ENCODE results near the gene ADAMTS9. TPM values are rescaled to one million over a fixed set of nuclear protein-coding genes. Genes with fewer than 3 reads are reported as not detected.

ADAMTS9 gene
- total RNA-seq, 1 experiment from 2014 or later = 0.46 TPM

DNA sequence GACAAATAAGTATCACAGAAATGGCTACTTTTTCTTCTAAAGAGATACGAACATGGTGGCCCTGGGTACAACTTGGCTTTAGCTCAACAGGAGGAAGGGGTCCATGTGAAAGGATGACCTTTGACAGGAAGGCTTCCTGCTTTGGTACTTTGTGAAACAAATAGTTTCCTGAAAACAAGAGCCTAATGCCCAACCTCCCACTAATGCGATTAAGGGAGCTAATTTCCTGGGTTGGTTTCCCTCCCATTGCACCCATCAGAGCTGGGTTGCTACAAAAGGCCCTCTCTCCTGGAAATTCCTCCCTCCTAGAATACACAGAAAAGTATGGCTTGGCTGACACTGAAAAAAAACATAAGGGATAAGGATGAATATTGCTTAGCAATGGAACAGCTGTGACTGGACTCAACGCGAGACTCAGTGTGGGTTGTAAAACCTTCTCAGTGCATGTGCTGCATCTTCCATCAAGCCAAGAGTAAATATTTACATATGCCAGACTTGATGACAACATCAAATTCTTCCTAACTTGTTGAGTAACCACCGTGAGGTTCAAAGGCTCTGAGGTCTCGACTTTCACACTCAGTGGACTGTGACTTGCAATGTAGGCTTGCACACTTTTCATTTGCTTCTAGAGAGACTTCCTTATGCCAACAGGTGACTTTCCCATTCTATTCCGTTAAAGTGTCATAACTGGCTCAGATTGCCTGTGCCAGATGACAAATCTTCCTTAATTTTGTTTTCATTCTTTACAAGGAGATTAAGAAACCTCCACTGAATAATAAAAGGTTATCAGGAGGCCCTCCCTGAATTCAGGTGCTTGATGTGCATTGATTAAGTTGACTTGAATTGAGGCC is 60.1 kb downstream of the ADAMTS9 start:
- H3K4me3 Mint-ChIP-seq = no peak overlapping the region
- H3K36me3 Mint-ChIP-seq (ENCODE audit: insufficient read depth in 1 of 3, low read depth in 3 of 3) = no peaks in the 10 kb centered on the region

More for the DNA sequence above, 60.1 kb downstream of the ADAMTS9 start:
- Histone ChIP-seq H2BK12ac (ENCODE audit: insufficient read length, low read depth, low read length) (no peak overlapping the region), H3K79me2 (ENCODE audit: insufficient read depth, low read length) (no peaks in the 10 kb centered on the region), H3K18ac (ENCODE audit: insufficient read length, low read depth, low read length) (no peak overlapping the region), H3K9ac (ENCODE audit: extremely low read depth, insufficient read length, low read length) (no peak overlapping the region), H3K23me2 (ENCODE audit: insufficient read length, low read depth, low read length, poor library complexity, severe bottlenecking) (no peaks in the 10 kb centered on the region), H2BK15ac (ENCODE audit: low read depth, low read length) (no peak overlapping the region), H3K56ac (ENCODE audit: insufficient read length, low read depth, low read length) (no peak overlapping the region), H3K4ac (ENCODE audit: low read depth, low read length) (no peak overlapping the region), H4K5ac (ENCODE audit: insufficient read length, low read depth, low read length) (no peak overlapping the region), H3K4me1 (ENCODE audit: insufficient read depth, low read length) (peaks cover 6% of the 10 kb centered on the region; the same call in 1 of the 2 replicates), H3K27me3 (ENCODE audit: insufficient read depth, low read length) (no peaks in the 10 kb centered on the region), H3T11ph (ENCODE audit: low read length) (no peak overlapping the region), H3K79me1 (ENCODE audit: insufficient read depth, low read depth, low read length, poor library complexity, severe bottlenecking) (no peaks in the 10 kb centered on the region), H2AFZ (ENCODE audit: low read length) (no peak overlapping the region), H2BK5ac (ENCODE audit: insufficient read length, low read length) (no peak overlapping the region), H3K4me2 (ENCODE audit: insufficient read depth, insufficient read length, low read length) (no peak overlapping the region), H3K9me3 (ENCODE audit: control insufficient read depth, low read depth, low read length) (no peaks in the 10 kb centered on the region), H4K8ac (replicated peaks; ENCODE audit: insufficient read length, low read depth, low read length) (no peak overlapping the region), H3K23ac (ENCODE audit: insufficient read length, low read depth, low read length) (no peak overlapping the region), H4K20me1 (ENCODE audit: control insufficient read depth, insufficient read depth, insufficient read length) (no peaks in the 10 kb centered on the region), H2BK120ac (ENCODE audit: low read depth, low read length, poor library complexity, severe bottlenecking) (no peak overlapping the region), H3K14ac (ENCODE audit: insufficient read depth, low read length) (no peak overlapping the region), H4K91ac (ENCODE audit: insufficient read length, low read depth, low read length) (no peak overlapping the region), H2BK20ac (ENCODE audit: low read depth, low read length, poor library complexity, severe bottlenecking) (no peak overlapping the region), H2AK5ac (ENCODE audit: insufficient read length, low read length) (no peak overlapping the region), H3K27ac (ENCODE audit: insufficient read length, low read depth, low read length) (no peak overlapping the region)
- H3K4me1 Mint-ChIP-seq = peaks cover 11 to 16% of the 10 kb centered on the region in 2 experiments
- WGBS (ENCODE audit: extremely low coverage, insufficient read length, low lambda C conversion rate) = no CpG with 5 or more reads among the region's 7 CpGs
- DNase-seq = no peak
- no peak overlapping the region for H3K27ac Mint-ChIP-seq
- no peaks in the 10 kb centered on the region; the same call in 1 of the 2 replicates for H3K27me3 Mint-ChIP-seq (ENCODE audit: low read depth)
- no peaks in the 10 kb centered on the region for H3K9me3 Mint-ChIP-seq
- TF ChIP-seq, protein P1, sequence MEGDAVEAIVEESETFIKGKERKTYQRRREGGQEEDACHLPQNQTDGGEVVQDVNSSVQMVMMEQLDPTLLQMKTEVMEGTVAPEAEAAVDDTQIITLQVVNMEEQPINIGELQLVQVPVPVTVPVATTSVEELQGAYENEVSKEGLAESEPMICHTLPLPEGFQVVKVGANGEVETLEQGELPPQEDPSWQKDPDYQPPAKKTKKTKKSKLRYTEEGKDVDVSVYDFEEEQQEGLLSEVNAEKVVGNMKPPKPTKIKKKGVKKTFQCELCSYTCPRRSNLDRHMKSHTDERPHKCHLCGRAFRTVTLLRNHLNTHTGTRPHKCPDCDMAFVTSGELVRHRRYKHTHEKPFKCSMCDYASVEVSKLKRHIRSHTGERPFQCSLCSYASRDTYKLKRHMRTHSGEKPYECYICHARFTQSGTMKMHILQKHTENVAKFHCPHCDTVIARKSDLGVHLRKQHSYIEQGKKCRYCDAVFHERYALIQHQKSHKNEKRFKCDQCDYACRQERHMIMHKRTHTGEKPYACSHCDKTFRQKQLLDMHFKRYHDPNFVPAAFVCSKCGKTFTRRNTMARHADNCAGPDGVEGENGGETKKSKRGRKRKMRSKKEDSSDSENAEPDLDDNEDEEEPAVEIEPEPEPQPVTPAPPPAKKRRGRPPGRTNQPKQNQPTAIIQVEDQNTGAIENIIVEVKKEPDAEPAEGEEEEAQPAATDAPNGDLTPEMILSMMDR (conservative IDR thresholded peaks at IDR 0.05) = no peak
